Astrocyte of the hippocampus (primary cell): ENCODE measurements around the gene ASMT.
"Not testable (repeated sequence)": the region's sequence is repeated elsewhere in the genome, so short reads cannot be mapped to it uniquely, and the experiment has no call there.

ENCODE experiments used
- DNase-seq: peaks from one replicate; pipeline ENCODE4 v3.0.0; 2011; ENCODE audit warnings: low read depth, low spot score

ASMT gene

GRCh38 chrX:1649621-1650020 is 34.8 kb downstream of the ASMT start:
- peak; percentile 19 for DNase-seq

- peak; percentile 55 for DNase-seq
Measured at GRCh38 chrX:1652011-1652811, 37.4 kb downstream of the ASMT start.

GRCh38 chrX:1656379-1656778 is 41.5 kb downstream of the ASMT start:
- DNase-seq = no peak

GRCh38 chrX:1657367-1658070 is 42.7 kb downstream of the ASMT start:
- peak; percentile 47 for DNase-seq

- no peak for DNase-seq
Measured at GRCh38 chrX:1658071-1658491, 43.2 kb downstream of the ASMT start.

GRCh38 chrX:1659664-1660461 is 45.0 kb downstream of the ASMT start:
- DNase-seq = no peak

GRCh38 chrX:1661048-1661921 is 46.4 kb downstream of the ASMT start:
- no peak for DNase-seq

- DNase-seq = no peak
Measured at GRCh38 chrX:1661922-1662221, 47.0 kb downstream of the ASMT start.

GRCh38 chrX:1667566-1667965 is 52.7 kb downstream of the ASMT start:
- DNase-seq = no peak

- peak; percentile 34 for DNase-seq
Measured at GRCh38 chrX:1673337-1673736, 58.5 kb downstream of the ASMT start.

- DNase-seq = no peak
Measured at GRCh38 chrX:1676866-1677265, 62.0 kb downstream of the ASMT start.

- DNase-seq = peak; percentile 39
Measured at GRCh38 chrX:1679238-1679637, 64.4 kb downstream of the ASMT start.

GRCh38 chrX:1681439-1681838 is 66.6 kb downstream of the ASMT start:
- no peak for DNase-seq

- DNase-seq = not testable (repeated sequence)
Measured at GRCh38 chrX:1681856-1682255, 67.0 kb downstream of the ASMT start.

- not testable (repeated sequence) for DNase-seq
Measured at GRCh38 chrX:1682501-1682900, 67.6 kb downstream of the ASMT start.

GRCh38 chrX:1684883-1685282 is 70.0 kb downstream of the ASMT start:
- not testable (repeated sequence) for DNase-seq

GRCh38 chrX:1685444-1685880 is 70.6 kb downstream of the ASMT start:
- peak; percentile 8 for DNase-seq

GRCh38 chrX:1686642-1687041 is 71.8 kb downstream of the ASMT start:
- DNase-seq = peak; percentile 61
